Transverse colon (tissue), 4 donors: ENCODE data around the gene TPK1.

ENCODE experiments used
- CTCF ChIP-seq, 5 experiments: fragments of 200-600 bp in 3 of 5; fragments of 450-650 bp in 2 of 5; sonication (generic) in 3 of 5; IDR thresholded peaks; 1 replicate in 2 of 5; 2 replicates in 3 of 5; pipeline ENCODE4 v1.5.1; 2016 to 2017; ENCODE audit warnings: antibody characterized with exemption in 5 of 5, inconsistent platforms in 3 of 5, mild to moderate bottlenecking in 2 of 5, moderate library complexity in 1 of 5
- POLR2AphosphoS5 ChIP-seq, 3 donors: sonication (generic); formaldehyde crosslinking; IDR thresholded peaks; one replicate each; pipeline ENCODE4 v1.6.1; 2016; ENCODE audit warnings: antibody characterized with exemption in 3 of 3

- no peak for TF ChIP-seq CTCF (IDR thresholded peaks at IDR 0.05)
- TF ChIP-seq POLR2AphosphoS5 (IDR thresholded peaks at IDR 0.05), result no peak
These were observed 11.5 kb downstream of the TPK1 start for GRCh38 chr7:144824360-144824759.
